ENCODE results near the gene ETFB.

Gene ETFB

DNA sequence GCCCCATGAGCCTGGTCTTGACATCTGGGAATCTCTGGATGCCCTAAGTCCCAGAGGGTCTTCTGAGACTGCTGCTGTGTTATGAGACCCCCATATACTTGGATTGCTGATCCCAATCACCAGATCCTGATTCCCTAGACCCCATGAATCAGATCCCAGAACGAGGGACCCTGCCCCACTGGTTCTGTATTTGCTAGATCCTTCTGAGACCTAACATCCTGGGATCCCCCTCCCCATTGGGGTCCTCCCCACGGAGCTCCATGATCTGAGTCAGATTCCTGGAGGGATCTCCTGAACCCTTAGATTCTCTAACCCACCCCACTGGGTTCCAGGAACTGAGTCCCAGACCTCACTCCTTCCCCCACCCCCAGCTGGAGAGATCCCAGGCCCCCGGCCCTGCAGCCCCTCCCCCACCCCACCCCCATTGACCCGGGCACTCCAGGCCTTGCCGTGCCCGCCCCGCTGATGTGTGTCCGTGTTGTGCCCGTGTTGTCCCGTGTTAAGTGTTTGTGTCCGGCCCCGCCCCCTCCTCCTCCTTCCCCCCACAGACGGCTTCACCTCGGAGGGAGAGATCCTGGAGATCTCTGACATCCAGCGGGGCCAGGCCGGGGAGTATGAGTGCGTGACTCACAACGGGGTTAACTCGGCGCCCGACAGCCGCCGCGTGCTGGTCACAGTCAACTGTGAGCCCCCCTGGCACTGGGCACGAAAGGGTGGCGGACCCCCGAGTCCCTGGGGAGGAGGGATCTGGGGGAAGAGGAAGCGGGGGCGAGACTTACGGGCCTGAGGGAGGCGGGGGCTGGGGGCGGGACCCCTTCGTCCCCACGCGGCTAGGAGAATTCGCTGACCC is 39.7 kb downstream of the ETFB start:
- DNase-seq, result no peak

DNA sequence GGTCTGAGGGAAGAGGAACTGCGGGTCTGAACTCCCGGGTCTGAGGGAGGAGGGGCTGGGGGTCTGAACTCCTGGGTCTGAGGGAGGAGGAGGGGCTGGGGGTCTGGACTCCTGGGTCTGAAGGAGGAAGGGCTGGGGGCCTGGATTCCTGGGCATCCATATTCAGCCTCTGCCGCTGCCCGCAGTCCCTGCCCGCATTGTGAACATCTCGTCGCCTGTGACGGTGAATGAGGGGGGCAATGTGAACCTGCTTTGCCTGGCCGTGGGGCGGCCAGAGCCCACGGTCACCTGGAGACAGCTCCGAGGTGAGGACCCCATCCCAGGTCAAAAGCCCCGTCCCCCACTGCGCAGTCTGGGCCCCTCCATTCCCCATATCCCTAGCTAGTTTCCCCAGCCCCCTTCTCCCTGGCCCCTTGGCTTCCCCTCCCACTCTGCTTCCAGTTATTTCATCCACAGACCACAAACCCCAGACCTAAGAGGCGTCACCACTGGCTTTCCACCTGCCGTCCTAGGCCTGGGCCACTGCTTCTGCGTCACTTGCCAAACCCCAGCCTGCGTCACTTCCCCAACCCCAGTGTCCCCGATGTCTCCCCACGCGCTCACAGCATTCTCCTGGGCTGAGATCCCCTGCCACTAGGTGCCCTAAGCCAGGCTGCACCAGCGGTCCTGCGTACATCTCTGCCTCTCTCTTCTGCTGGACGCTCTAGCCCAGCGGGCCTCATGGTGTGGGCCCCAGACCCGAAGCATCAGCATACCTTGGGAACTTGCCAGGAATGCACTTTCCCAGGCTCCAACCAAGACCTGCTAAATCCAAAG is 40.8 kb downstream of the ETFB start:
- DNase-seq, result no peak

GRCh38 chr19:51324167-51324481 is 42.1 kb downstream of the ETFB start:
- no peak for DNase-seq

- DNase-seq, result no peak
Observed at GRCh38 chr19:51323481-51324166, 42.6 kb downstream of the ETFB start.

DNA sequence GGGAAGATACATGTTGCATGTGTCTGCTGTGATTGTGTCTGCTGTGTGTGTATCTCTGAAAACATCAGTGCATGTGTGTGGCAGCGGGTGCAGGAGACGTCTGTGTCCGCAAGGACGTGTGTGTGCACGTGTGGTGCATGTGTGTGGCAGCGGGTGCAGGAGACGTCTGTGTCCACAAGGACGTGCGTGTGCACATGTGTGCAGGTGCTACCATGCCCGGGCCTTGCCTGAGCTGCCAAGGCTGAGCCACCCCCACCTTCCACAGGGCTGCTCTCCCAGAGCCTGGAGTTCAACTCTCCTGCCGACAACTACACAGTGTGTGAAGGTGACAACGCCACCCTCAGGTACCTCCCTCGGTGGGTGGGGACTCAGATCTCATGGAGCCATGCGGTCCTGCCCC is 44.4 kb downstream of the ETFB start:
- no peak for DNase-seq

- no peak for DNase-seq
Observed at GRCh38 chr19:51320280-51320657, 45.9 kb downstream of the ETFB start.

DNA sequence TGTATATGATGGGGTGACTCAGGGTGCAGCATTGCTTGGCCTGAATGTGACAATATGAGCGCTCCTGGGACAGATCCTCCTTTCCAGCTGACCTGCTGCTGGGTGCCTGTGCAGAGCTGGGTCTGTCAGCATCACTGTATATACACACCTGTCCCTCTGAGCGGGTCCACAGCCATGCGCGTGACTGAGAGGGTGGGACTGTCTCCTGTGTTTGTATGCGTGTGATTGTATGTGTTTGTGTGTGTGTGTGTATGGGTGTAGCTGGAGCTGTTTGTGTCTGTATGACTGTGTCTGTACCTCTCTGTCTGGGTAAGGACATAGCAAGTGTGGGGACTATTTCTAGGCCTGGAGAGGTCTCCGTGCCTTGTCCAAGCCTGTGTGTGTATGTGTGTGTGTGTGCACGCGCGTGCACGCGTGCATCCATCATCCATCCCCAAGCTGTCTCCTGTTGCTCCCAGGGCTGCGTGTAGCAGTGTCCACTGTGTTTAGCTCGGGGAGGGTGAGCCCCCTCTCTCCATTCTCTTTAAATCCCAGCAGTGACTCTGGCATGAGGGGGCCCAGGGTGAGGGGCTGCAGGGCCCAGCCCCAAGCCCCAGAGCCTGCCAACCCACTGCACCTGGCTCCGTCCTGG is 46.4 kb downstream of the ETFB start:
- no peak for DNase-seq

- DNase-seq, result no peak
Observed at GRCh38 chr19:51318687-51319648, 47.2 kb downstream of the ETFB start.

DNA sequence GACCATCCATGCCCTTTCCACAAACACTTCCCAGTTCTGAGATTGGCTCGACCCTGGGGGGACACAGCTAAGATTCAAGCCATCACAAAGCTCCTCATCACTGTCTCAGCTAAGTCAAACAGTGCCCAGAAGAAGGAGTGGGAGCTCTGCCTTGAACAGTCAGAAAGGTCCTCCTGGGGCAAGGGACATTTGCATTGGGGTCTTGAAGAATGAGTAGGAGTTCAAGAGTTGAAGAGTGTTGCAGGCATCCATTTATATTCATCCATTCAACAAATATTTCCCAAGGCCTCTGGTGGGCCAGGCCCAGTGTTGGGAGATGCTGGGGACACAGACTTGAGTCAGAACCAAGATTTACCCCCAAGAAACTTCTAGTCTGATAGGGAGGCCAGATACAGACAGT is 48.2 kb downstream of the ETFB start:
- no peak for DNase-seq

GRCh38 chr19:51317376-51317775 is 48.8 kb downstream of the ETFB start:
- DNase-seq, result no peak

DNA sequence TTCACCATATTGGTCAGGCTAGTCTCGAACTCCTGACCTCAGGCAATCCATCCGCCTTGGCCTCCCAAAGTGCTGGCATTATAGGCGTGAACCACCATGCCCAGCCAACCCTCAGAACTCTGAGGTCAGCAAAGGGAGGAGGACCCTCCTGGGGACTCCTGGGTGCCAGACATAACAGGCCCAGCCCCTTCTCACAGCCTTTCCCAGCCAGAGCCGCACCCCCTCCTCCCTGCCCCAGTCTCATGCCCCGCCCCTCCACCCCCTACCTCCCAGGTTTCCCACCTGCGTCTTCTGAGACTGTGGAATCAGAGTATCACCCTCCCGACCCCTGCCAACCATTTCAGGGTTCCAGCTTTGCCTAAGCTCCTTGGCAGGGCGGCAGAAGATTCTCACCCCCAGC is 49.5 kb downstream of the ETFB start:
- DNase-seq, result no peak

DNA sequence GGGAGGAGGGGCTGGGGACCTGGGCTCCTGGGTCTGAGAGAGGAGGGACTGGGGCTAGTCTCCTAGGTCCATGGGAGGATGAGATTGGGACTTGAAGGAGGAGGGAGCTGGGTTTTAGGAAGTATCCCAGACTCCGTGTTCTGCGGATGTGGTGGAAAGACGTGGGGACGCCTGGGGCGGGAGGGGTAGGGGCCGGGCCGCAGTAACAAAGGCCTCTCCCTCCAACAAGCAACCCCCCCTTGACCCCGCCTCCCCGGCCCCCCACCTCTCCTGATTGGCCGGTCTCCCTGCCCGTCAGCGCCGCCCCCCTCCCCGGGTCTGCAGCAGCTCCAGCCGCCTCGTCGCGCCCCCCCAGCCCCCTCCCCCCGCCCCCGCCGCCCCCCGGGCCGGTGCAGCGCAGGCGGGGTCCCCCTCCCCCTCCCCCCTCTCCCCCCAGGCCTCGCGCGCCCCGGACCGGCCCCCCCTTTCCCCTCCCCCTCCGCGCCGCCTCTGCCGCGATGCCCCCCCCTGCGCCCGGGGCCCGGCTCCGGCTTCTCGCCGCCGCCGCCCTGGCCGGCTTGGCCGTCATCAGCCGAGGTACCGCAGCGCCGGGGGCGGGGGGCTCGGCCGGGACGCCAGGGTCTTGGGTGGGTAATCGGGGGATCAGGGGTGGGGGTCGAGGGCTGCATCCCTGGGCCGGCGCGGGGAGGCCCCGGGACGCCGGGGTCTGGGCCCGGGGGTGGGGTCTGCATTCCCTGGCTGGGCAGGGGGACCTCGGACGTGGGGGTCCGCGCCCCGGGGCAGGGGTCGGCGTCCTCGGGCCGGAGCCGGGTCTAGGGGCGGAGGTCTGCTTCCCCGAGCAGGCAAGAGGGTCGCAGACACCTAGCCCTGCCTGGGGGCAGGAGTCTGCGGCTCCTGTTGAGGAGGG is 54.6 kb downstream of the ETFB start, which contains the start of gene IGLON5:
Gene IGLON5, plus strand, starts transcription at position 294 of the 907 bp plus-strand sequence. Its CDS starts 204 bp downstream, at position 498.
- DNase-seq, result no peak

- DNase-seq, result no peak
Observed at GRCh38 chr19:51305479-51305878, 60.7 kb downstream of the ETFB start.

- no peak for DNase-seq
Observed at GRCh38 chr19:51301266-51301665, 64.9 kb downstream of the ETFB start.

GRCh38 chr19:51297406-51297805 is 68.8 kb downstream of the ETFB start:
- no peak for DNase-seq

GRCh38 chr19:51296336-51297093 is 69.7 kb downstream of the ETFB start:
- no peak for DNase-seq

- no peak for DNase-seq
Observed at GRCh38 chr19:51295382-51296126, 70.6 kb downstream of the ETFB start.
